Activated T-cell treated with anti-CD3 and anti-CD28 coated beads, Interleukin-2, amount 50 U/mL, for 24 hours (primary cell): ENCODE measurements around the gene LZTS2.
A peak's percentile ranks its signal among the peaks of the same experiment; 100 is the strongest.

Source experiments
- DNase-seq: peaks from one replicate; pipeline ENCODE4 v3.0.0-alpha.2; 2020
- H3K27ac Mint-ChIP-seq: 2 replicates; pipeline ENCODE4 v1.8.0; 2020; ENCODE audit warnings: mild to moderate bottlenecking, mixed read lengths
- H3K27me3 Mint-ChIP-seq: 2 replicates; pipeline ENCODE4 v1.8.0; 2020; ENCODE audit warnings: mixed read lengths
- H3K36me3 Mint-ChIP-seq: 2 replicates; pipeline ENCODE4 v1.8.0; 2020; ENCODE audit warnings: low read depth, mixed read lengths
- H3K4me1 Mint-ChIP-seq: 2 replicates; pipeline ENCODE4 v1.8.0; 2020; ENCODE audit warnings: low read depth, mixed read lengths
- H3K4me3 Mint-ChIP-seq: 2 replicates; pipeline ENCODE4 v1.8.0; 2020; ENCODE audit warnings: mild to moderate bottlenecking, moderate library complexity, mixed read lengths
- H3K9me3 Mint-ChIP-seq: 2 replicates; pipeline ENCODE4 v1.8.0; 2020; ENCODE audit warnings: mixed read lengths

Gene LZTS2

DNA sequence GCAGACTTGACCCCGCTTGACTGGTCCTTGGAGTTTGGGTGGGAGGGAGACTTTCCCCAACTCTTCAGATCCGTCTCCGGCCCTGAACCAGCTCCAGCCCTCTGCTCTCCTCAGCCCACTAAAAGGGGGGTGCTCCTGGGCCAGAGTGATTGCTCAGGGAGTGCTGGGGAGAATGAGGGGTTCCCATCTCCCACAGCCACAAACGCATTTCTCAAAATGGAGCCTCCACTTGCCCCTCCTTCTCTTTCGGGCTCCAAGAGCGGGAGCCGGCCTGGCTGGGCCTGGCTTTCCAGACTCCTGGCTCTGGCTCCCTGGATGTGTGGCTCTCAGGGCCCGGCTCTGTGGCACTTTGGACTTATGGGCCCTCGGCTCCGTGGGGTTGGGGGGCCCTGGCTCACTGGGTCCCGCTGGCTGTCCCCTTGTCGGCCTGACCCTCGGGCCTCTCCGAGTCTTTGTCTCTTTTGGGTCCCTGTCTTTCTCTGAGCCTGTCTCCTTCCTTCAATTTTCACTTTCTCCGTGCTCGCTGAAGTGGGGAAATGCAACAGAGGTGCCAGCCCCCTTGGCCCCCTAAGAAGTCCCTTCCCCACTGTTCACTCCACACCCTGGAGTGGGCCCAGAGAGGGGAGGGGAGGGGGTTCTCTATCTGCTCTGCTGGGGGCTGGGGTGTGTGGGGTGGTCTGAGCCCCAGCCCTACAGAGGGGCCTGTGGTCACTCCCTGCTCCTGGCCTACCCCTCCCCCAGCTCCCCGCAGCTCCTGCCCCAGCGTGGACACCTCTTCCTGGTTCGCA is 713 bp downstream of the LZTS2 start:
- H3K27ac Mint-ChIP-seq, result peak overlapping the region; percentile 52
- H3K36me3 Mint-ChIP-seq, result peaks cover 21% of the 10 kb centered on the region
- H3K4me1 Mint-ChIP-seq, result peaks cover 31% of the 10 kb centered on the region
- H3K9me3 Mint-ChIP-seq, result no peaks in the 10 kb centered on the region
- H3K4me3 Mint-ChIP-seq, result peak overlapping the region; percentile 66
- no peaks in the 10 kb centered on the region for H3K27me3 Mint-ChIP-seq
- DNase-seq, result no peak

DNA sequence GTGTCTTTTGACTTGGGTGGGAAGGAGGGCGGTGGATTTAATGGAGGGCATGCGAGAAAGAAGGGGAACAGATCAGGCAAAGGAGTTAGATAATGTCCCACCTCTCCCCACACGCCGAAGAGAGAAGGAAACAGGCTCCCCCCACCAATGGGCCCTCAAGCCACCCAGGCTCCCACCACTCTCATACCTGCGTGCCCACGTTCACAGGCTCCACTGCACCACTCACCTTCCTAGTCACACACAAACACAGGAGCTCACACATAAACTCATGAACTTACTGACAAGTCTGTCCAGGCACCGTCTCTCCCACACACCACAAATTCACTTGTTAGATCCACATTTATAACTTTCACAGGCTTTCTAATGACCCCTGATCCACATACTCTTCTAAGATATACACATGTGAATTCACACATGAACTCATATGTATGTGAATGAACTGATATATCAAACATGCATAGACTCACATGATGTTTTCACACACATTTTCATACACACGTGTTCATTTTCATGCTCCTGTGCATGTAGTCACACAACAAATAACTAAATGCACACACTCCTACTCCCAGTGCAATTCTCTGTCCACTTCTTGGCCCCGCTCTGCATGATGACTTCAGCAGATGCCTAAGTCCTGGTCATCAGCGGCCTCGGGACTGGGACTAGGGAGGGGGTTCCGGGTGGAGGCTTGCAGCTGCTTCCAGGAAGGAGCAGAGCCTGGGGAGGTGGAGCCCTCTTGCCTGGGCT is 1.5 kb downstream of the LZTS2 start:
- Mint-ChIP-seq H3K27ac (peak overlapping the region; percentile 34), H3K4me3 (peak overlapping the region; percentile 43), H3K36me3 (peaks cover 20% of the 10 kb centered on the region), H3K9me3 (no peaks in the 10 kb centered on the region), H3K27me3 (no peaks in the 10 kb centered on the region), H3K4me1 (peaks cover 29% of the 10 kb centered on the region)
- DNase-seq, result no peak

DNA sequence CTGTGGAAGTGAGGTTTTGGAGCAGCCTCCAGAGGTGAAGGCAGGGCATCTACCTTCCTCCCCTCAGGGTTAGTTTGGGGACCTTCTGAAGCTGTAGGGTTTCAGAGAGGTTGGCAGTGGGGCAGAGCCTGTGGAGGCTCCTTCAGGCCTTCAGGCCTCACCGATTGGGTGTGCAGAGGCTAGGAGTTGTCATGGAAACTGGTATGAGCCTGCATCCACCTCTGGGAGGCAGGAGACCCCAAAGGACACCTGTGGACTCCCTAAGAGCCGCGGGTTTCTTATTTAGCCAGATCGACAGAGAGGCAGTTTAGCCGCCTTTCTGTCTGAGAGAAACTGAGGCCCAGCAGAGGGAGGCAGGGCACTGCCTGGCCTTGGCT is 2.0 kb downstream of the LZTS2 start:
- Mint-ChIP-seq H3K4me1 (peaks cover 24% of the 10 kb centered on the region), H3K27ac (no peak overlapping the region), H3K9me3 (no peaks in the 10 kb centered on the region)

DNA sequence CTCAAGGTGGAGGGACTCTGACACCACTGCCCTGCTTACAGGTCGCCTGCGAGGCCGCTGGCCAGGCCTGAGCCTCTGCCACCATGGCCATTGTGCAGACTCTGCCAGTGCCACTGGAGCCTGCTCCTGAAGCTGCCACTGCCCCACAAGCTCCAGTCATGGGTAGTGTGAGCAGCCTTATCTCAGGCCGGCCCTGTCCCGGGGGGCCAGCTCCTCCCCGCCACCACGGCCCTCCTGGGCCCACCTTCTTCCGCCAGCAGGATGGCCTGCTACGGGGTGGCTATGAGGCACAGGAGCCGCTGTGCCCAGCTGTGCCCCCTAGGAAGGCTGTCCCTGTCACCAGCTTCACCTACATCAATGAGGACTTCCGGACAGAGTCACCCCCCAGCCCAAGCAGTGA is 2.8 kb downstream of the LZTS2 start:
- Mint-ChIP-seq H3K27ac (no peak overlapping the region), H3K27me3 (no peaks in the 10 kb centered on the region), H3K4me1 (peaks cover 21% of the 10 kb centered on the region), H3K4me3 (no peak overlapping the region), H3K36me3 (peaks cover 21% of the 10 kb centered on the region), H3K9me3 (no peaks in the 10 kb centered on the region)
- DNase-seq, result no peak

More for the DNA sequence above, 2.0 kb downstream of the LZTS2 start:
- Mint-ChIP-seq H3K4me3 (no peak overlapping the region), H3K27me3 (no peaks in the 10 kb centered on the region), H3K36me3 (peaks cover 19% of the 10 kb centered on the region)
- no peak for DNase-seq

DNA sequence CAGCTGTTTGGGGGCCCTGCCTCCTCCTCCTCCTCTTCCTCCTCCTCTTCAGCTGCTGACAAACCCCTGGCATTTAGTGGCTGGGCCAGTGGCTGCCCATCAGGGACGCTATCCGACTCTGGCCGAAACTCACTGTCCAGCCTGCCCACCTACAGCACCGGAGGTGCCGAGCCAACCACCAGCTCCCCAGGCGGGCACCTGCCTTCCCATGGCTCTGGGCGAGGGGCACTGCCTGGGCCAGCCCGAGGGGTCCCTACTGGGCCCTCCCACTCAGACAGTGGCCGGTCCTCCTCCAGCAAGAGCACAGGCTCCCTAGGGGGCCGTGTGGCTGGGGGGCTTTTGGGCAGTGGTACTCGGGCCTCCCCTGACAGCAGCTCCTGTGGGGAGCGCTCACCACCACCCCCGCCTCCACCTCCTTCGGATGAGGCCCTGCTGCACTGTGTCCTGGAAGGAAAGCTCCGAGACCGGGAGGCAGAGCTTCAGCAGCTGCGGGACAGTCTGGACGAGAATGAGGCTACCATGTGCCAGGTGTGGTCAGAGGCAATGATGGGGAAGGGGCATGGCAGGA is 4.1 kb downstream of the LZTS2 start:
- Mint-ChIP-seq H3K4me3 (no peak overlapping the region), H3K4me1 (peaks cover 12% of the 10 kb centered on the region), H3K36me3 (peaks cover 21% of the 10 kb centered on the region), H3K27ac (no peak overlapping the region), H3K27me3 (no peaks in the 10 kb centered on the region), H3K9me3 (no peaks in the 10 kb centered on the region)
- DNase-seq, result no peak

DNA sequence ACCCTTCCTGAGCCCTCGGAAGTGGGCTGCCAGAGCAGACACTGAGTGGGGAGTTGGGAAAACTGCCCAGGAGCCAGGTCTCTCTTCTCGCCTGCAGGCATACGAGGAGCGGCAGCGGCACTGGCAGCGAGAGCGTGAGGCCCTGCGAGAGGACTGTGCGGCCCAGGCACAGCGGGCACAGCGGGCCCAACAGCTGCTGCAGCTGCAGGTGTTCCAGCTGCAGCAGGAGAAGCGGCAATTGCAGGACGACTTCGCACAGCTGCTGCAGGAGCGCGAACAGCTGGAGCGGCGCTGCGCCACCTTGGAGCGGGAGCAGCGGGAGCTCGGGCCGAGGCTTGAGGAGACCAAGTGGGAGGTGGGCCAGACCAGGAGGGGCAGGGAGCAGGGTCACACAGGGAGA is 5.8 kb downstream of the LZTS2 start:
- Mint-ChIP-seq H3K4me3 (no peak overlapping the region), H3K27me3 (no peaks in the 10 kb centered on the region), H3K9me3 (no peaks in the 10 kb centered on the region), H3K36me3 (peaks cover 21% of the 10 kb centered on the region), H3K4me1 (peaks cover 7% of the 10 kb centered on the region), H3K27ac (no peak overlapping the region)
- no peak for DNase-seq

DNA sequence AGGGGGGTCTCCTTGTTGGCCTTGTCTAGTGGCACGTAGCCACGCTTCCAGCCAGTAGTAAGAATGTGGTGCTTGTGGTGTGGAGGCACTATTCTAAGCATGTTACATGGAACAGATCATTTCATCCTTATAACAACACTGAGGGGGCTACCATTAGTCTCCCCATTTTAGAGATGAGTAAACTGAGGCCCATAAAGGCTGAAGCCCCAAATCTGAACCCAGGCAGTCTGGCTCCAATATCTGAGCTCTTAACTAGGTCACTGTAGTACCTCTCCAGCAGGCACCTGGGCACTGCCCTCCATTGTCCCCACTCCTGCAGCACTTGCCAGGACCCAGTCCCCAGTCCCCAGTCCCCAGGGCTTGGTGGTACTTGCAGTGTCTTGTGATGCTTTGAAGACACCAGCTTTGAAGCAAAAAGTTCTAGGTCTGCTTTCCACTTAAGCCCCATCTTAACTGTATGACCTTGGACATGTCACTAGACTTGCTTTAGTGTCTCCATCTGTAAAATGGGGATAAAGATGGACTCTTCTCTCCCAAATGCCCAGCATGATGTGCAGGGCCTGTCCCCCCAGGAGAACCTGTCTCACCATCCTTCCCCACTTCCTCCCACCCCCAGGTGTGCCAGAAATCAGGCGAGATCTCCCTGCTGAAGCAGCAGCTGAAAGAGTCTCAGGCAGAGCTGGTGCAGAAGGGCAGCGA is 6.4 kb downstream of the LZTS2 start:
- peaks cover 2% of the 10 kb centered on the region for H3K4me1 Mint-ChIP-seq
- no peak overlapping the region for H3K4me3 Mint-ChIP-seq
- no peaks in the 10 kb centered on the region for H3K27me3 Mint-ChIP-seq
- no peak for DNase-seq
- H3K27ac Mint-ChIP-seq, result no peak overlapping the region
- no peaks in the 10 kb centered on the region for H3K9me3 Mint-ChIP-seq
- H3K36me3 Mint-ChIP-seq, result peaks cover 21% of the 10 kb centered on the region

DNA sequence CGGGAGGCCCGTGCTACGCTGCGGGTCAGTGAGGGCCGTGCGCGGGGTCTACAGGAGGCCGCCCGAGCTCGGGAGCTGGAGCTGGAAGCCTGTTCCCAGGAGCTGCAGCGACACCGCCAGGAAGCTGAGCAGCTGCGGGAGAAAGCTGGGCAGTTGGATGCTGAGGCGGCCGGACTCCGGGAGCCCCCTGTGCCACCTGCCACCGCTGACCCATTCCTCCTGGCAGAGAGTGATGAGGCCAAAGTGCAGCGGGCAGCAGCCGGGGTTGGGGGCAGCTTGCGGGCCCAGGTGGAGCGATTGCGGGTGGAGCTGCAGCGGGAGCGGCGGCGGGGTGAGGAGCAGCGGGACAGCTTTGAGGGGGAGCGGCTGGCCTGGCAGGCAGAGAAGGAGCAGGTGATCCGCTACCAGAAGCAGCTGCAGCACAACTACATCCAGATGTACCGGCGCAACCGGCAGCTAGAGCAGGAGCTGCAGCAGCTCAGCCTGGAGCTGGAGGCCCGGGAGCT is 7.0 kb downstream of the LZTS2 start:
- Mint-ChIP-seq H3K27me3 (no peaks in the 10 kb centered on the region), H3K27ac (no peak overlapping the region), H3K4me1 (no peaks in the 10 kb centered on the region), H3K4me3 (no peak overlapping the region), H3K9me3 (no peaks in the 10 kb centered on the region), H3K36me3 (peaks cover 21% of the 10 kb centered on the region)
- DNase-seq, result no peak

DNA sequence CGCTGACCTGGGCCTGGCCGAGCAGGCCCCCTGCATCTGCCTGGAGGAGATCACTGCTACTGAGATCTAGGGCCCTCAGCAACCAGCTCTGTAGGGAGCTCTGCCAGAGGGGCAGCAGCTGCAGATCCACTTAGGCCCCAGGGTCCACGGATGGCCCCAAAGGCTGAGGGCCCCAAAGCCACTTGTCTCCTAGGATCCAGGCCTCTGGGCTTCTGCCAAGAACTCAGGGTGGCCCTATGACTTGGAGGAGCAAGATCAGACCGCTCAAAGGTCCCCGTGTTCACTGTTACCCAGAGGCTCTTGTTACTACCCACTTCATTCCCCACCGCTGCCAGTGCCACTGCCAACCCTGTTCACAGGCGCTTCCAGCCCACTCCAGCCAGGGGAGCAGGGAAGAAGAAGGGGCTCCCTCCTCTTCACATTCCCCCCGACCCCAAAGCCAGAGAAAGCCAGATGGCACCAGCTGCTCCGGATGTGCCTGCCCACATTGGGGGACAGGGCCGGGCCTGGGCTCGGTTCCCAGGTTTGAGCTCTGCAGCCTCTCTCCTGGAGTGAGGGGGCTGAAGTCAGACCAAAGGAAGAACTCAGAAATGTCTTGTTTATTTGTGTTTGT is 7.6 kb downstream of the LZTS2 start:
- DNase-seq, result no peak
- Mint-ChIP-seq H3K4me1 (no peaks in the 10 kb centered on the region), H3K4me3 (no peak overlapping the region), H3K9me3 (no peaks in the 10 kb centered on the region), H3K27me3 (no peaks in the 10 kb centered on the region), H3K27ac (no peak overlapping the region), H3K36me3 (peaks cover 21% of the 10 kb centered on the region)

DNA sequence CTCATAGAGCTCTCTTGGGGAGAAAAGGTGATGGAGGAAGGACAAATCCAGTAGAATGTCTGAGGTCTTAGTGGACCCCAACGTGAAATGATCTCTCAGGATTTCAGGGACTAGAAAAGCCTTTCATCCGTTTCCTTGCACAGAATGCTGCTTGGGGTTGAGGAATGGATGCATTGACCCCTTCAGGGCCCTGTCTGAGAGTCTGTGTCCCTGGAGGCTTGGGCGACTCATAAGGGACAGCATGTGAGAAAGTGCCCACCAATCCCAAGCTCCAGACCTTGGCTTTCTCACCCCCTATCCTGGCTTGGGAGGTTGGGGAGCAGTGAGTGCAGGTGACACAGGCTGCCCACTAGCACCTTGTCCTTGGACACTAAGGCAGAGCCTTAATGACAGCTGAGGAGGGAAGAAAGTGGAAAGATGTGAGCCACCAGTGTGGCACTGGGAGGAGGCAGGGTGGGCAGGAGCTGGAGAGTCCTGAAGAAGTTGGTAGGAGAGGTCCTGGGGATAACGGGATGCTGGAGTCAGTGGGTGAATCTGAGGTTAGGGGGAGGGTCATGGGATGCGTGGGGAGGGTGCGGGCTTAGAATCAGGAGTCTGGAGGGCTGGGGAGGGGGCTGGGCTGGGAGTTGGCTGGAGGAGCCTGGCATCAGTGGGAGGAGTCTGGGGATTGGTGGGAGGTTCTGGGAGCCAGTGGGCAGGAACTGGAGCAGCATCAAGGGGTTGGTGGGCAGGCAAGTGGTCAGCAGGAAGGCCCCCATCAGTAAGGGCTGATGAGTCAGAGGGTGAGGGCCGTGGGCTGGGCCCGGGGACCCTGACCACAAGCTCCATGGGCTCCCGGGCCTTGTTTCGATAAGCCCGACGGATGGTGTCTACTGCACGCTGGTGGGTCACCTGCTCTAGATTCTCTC is 8.6 kb downstream of the LZTS2 start:
- Mint-ChIP-seq H3K4me1 (peaks cover 7% of the 10 kb centered on the region), H3K27me3 (no peaks in the 10 kb centered on the region), H3K27ac (no peak overlapping the region), H3K4me3 (no peak overlapping the region), H3K36me3 (peaks cover 20% of the 10 kb centered on the region), H3K9me3 (no peaks in the 10 kb centered on the region)
- no peak for DNase-seq

DNA sequence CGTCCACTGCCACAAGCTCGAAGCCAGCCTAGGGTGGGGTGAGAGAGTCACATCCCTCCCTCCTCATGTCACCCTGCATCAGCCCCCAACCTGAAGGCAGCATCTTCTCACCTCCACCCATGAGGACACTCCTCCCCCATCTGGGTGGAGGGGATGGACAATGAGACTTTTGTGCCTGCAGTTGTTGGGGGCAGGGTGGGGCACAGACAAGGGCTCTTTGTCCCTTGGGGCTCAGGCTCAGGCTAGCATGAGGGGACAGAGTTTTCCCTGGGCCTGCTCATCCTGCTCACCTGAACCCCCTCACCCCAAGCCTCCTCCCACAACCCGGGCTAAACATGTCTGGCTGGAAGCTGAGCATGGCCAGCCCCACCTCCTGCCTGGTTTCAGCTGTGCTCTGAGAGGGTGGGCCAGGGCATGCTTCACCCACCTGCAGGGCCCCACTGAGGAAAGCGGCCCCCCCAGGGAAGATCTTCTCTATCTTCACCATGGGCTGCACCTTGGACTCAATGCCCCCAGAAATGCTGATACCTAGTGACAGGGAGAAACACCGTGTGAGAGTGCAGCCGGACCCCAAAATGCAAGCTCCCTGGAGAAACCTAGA is 9.3 kb downstream of the LZTS2 start:
- no peak overlapping the region for H3K4me3 Mint-ChIP-seq
- H3K27ac Mint-ChIP-seq, result no peak overlapping the region
- DNase-seq, result no peak
- peaks cover 19% of the 10 kb centered on the region for H3K36me3 Mint-ChIP-seq
- H3K27me3 Mint-ChIP-seq, result no peaks in the 10 kb centered on the region
- peaks cover 12% of the 10 kb centered on the region for H3K4me1 Mint-ChIP-seq
- no peaks in the 10 kb centered on the region for H3K9me3 Mint-ChIP-seq

DNA sequence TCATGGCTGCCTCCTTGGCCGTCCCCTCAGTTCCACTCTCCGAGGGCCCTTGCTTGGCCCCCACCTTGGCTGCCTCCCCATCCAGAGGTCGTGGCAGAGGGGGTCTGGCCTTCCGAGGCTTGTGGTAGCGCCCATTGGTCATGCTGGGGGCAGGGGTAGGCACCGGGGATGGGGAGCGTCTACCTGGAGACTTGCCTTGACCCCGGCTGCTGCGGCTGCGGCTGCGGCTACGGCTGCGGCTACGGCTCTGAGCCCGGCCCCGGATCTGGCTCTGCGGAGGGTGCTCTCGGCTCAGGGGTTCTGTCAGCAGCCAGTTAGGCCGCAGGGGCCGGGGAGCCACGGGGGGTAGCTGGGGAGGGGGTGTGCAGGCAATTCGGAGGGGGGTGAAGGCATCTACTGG is 10.7 kb downstream of the LZTS2 start:
- Mint-ChIP-seq H3K27ac (no peak overlapping the region), H3K4me3 (no peak overlapping the region), H3K27me3 (peaks cover 8% of the 10 kb centered on the region), H3K36me3 (peaks cover 15% of the 10 kb centered on the region), H3K9me3 (no peaks in the 10 kb centered on the region), H3K4me1 (peaks cover 26% of the 10 kb centered on the region)
- DNase-seq, result no peak
